Ovary (tissue), 9 donors: Measurements from ENCODE around the gene IL1RAPL1. TPM values are rescaled to one million over a fixed set of nuclear protein-coding genes. Genes with fewer than 3 reads are reported as not detected.

Source experiments
- DNase-seq, 5 donors: peaks; one replicate each; pipeline ENCODE4 v3.0.0-alpha.2; 2019 to 2020
- H3K27ac ChIP-seq, 2 donors: fragments of 200-600 bp; one replicate each; pipeline versions ENCODE4 v1.5.1 to v1.8.0; 2019 to 2022
- H3K27me3 ChIP-seq: fragments of 200-600 bp; one replicate; pipeline ENCODE4 v1.8.0; 2022
- H3K36me3 ChIP-seq: fragments of 200-600 bp; sonication (generic); one replicate; pipeline ENCODE4 v1.5.1; 2019
- H3K4me1 ChIP-seq: one replicate; pipeline ENCODE4 v1.8.1; 2013; ENCODE audit warnings: mild to moderate bottlenecking, moderate library complexity; ENCODE audit not compliant: insufficient read depth
- H3K4me3 ChIP-seq: fragments of 200-600 bp; sonication (generic); one replicate; pipeline ENCODE4 v1.5.1; 2017
- H3K9me3 ChIP-seq, 2 donors: fragments of 200-600 bp in 1 of 2; sonication (generic) in 1 of 2; one replicate each; pipeline versions ENCODE4 v1.5.1 to v1.8.1; 2013 to 2019; ENCODE audit warnings: mild to moderate bottlenecking in 1 of 2, moderate library complexity in 1 of 2
- CTCF ChIP-seq, 3 donors: fragments of 450-650 bp in 2 of 3; fragments of 200-600 bp in 1 of 3; IDR thresholded peaks; one replicate each; pipeline versions ENCODE4 v1.5.1 to v1.8.0; 2016 to 2022; ENCODE audit warnings: antibody characterized with exemption in 3 of 3, mild to moderate bottlenecking in 1 of 3
- EP300 ChIP-seq: sonication (generic); formaldehyde crosslinking; IDR thresholded peaks from one replicate; pipeline ENCODE4 v1.6.1; 2017; ENCODE audit warnings: antibody characterized with exemption
- POLR2A ChIP-seq: fragments of 450-650 bp; IDR thresholded peaks from one replicate; pipeline ENCODE4 v1.6.1; 2017; ENCODE audit warnings: antibody characterized with exemption, mild to moderate bottlenecking, moderate library complexity
- WGBS, 3 donors: extraction: QIAGEN DNeasy Blood & Tissue Kit in 1 of 3; methylation state at CpG; one replicate each; pipeline versions ENCODE4 v1.1.5 to v1.1.7; 2013 to 2017; 5-methylcytosine and 5-hydroxymethylcytosine counted together
- intact Hi-C, 4 donors: fragments of 100-400 bp; cut with DNase I; formaldehyde crosslinking; loops; one replicate each; pipeline versions ENCODE4 v1.11.0 to v1.15.1; 2022 to 2023
- polyA plus RNA-seq, 2 donors: library from polyadenylated mRNA; stranded (reverse); fragments of 200-250 nt in 1 of 2; fragments of 350-450 nt in 1 of 2; fragmentation: Illumina TruSeq in 1 of 2; extraction: RNeasy Lipid Tissue Mini Kit (QIAGEN cat#74804) in 1 of 2; gene quantifications; one replicate each; pipeline ENCODE4 v1.2.3, GENCODE V29; 2013 to 2014
- total RNA-seq, 7 donors: library from RNA; depleted of rRNA in 2 of 7; stranded (reverse); fragments of >200 nt in 2 of 7; fragmentation: NEBNext Ultra II Directional in 3 of 7; extraction: Animal tissue kit (Norgen Biotek cat#: 25700) in 3 of 7; gene quantifications; one replicate each; pipeline versions ENCODE4 v1.1.0 to v1.2.4, GENCODE V29; 2016 to 2023
- donor health status: DM: no; HTN: no; CAD: no; lungs with moderate emphysema.
- donor health status: DM: no; HTN: no; CAD: no.
- donor health status: Bipolar disorder and iron deficiency.
- donor health status: DM: yes; HTN: yes; CAD: no.
- donor health status: DM: no; HTN: no; CAD: no.
- donor health status: DM: yes; HTN: yes; CAD: no.

IL1RAPL1 gene
- total and polyA plus RNA-seq, 9 donors: 0.23 to 1.3 (median 0.61) TPM

DNA sequence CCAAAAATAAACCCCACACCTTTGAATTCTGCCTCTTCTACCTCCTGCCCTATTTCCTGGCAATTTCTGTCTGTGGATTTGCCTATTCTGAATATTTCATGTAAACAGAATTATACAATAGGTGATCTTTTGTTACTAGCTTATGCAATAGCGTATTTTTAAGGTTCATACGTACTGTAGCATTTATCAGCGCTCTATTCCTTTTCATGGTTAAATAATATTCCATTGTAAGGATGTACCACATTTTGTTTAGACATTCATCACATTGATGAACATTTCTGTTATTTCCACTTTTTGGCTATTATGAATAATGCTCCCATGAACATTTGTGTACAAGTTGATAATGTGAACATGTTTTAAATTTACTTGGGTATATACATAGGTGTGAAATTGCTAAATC, 847.7 kb downstream of the IL1RAPL1 start:
- H3K9me3 ChIP-seq: no peaks in the 10 kb centered on the region
- H3K27me3 ChIP-seq: no peaks in the 10 kb centered on the region
- intact Hi-C loops: no loop called here
- no peak overlapping the region for H3K4me3 ChIP-seq
- DNase-seq: no peak
- no peak overlapping the region for H3K27ac ChIP-seq
- WGBS, 3 donors: 80 to 85% (median 83%) methylated on average over 3 of the region's 3 CpGs
- H3K4me1 ChIP-seq: no peaks in the 10 kb centered on the region
- no peaks in the 10 kb centered on the region for H3K36me3 ChIP-seq
- TF ChIP-seq EP300 (no peak), POLR2A (no peak), CTCF (IDR thresholded peaks at IDR 0.05) (no peak)

- DNase-seq: no peak
- Histone ChIP-seq H3K4me1 (no peaks in the 10 kb centered on the region), H3K4me3 (no peak overlapping the region), H3K9me3 (no peaks in the 10 kb centered on the region), H3K27me3 (no peaks in the 10 kb centered on the region), H3K27ac (no peak overlapping the region), H3K36me3 (no peaks in the 10 kb centered on the region)
- 73 to 78% (median 76%) methylated on average over 4 of the region's 4 CpGs for WGBS, 3 donors
- intact Hi-C loops: no loop called here
- TF ChIP-seq CTCF (IDR thresholded peaks at IDR 0.05) (no peak), EP300 (no peak), POLR2A (no peak)
Observed at GRCh38 chrX:29435396-29435795, 848.1 kb downstream of the IL1RAPL1 start.

GRCh38 chrX:29447867-29448266, 860.6 kb downstream of the IL1RAPL1 start:
- no peaks in the 10 kb centered on the region for H3K27me3 ChIP-seq
- TF ChIP-seq EP300 (no peak), CTCF (IDR thresholded peaks at IDR 0.05) (no peak), POLR2A (no peak)
- WGBS, 3 donors: 72 to 76% (median 74%) methylated on average over 2 of the region's 2 CpGs
- H3K4me3 ChIP-seq: no peak overlapping the region
- DNase-seq: no peak
- H3K36me3 ChIP-seq: no peaks in the 10 kb centered on the region
- H3K9me3 ChIP-seq: no peaks in the 10 kb centered on the region
- intact Hi-C loops: no loop called here
- no peak overlapping the region for H3K27ac ChIP-seq
- no peaks in the 10 kb centered on the region for H3K4me1 ChIP-seq

GRCh38 chrX:29453333-29453732, 866.1 kb downstream of the IL1RAPL1 start:
- Histone ChIP-seq H3K4me3 (no peak overlapping the region), H3K36me3 (no peaks in the 10 kb centered on the region), H3K27ac (no peak overlapping the region), H3K9me3 (no peaks in the 10 kb centered on the region), H3K27me3 (no peaks in the 10 kb centered on the region), H3K4me1 (no peaks in the 10 kb centered on the region)
- intact Hi-C loops: no loop called here
- 45 to 55% (median 51%) methylated on average over 5 of the region's 5 CpGs for WGBS, 3 donors
- no peak for TF ChIP-seq EP300
- TF ChIP-seq CTCF (IDR thresholded peaks at IDR 0.05): no peak
- TF ChIP-seq POLR2A: no peak
- DNase-seq: no peak

- WGBS, 3 donors: 52 to 60% (median 56%) methylated on average over 3 of the region's 3 CpGs
- intact Hi-C loops: no loop called here
Observed at GRCh38 chrX:29455702-29456101, 868.5 kb downstream of the IL1RAPL1 start.

More at GRCh38 chrX:29455702-29456101, 868.5 kb downstream of the IL1RAPL1 start:
- H3K36me3 ChIP-seq: no peaks in the 10 kb centered on the region
- H3K4me1 ChIP-seq: no peaks in the 10 kb centered on the region
- TF ChIP-seq CTCF (IDR thresholded peaks at IDR 0.05) (no peak), EP300 (no peak), POLR2A (no peak)
- no peak for DNase-seq
- no peak overlapping the region for H3K27ac ChIP-seq
- no peak overlapping the region for H3K4me3 ChIP-seq
- no peaks in the 10 kb centered on the region for H3K27me3 ChIP-seq
- H3K9me3 ChIP-seq: no peaks in the 10 kb centered on the region
